Nephron (organoid): Measurements from ENCODE around the gene SULT1C2.

Experiments
- H3K27ac Mint-ChIP-seq, 3 experiments: 2 replicates each; pipeline ENCODE4 v1.8.0; 2020; ENCODE audit warnings: mixed read lengths in 3 of 3, mild to moderate bottlenecking in 2 of 3, moderate library complexity in 1 of 3
- H3K27me3 Mint-ChIP-seq: 2 replicates; pipeline ENCODE4 v1.8.0; 2021; ENCODE audit warnings: low read depth, mild to moderate bottlenecking, moderate library complexity, mixed read lengths
- H3K36me3 Mint-ChIP-seq: 2 replicates; pipeline ENCODE4 v1.8.0; 2020; ENCODE audit warnings: low read depth, mixed read lengths
- H3K4me1 Mint-ChIP-seq: 2 replicates; pipeline ENCODE4 v1.8.0; 2020; ENCODE audit warnings: mixed read lengths
- H3K4me3 Mint-ChIP-seq, 3 experiments: 2 replicates each; pipeline ENCODE4 v1.8.0; 2020; ENCODE audit warnings: mild to moderate bottlenecking in 3 of 3, mixed read lengths in 3 of 3, moderate library complexity in 2 of 3
- H3K9me3 Mint-ChIP-seq: 2 replicates; pipeline ENCODE4 v1.8.0; 2020; ENCODE audit warnings: mixed read lengths
- TF ChIP-seq, protein P1 (sequence below), 3 experiments: fragments of 200-600 bp; sonication (generic); IDR thresholded peaks; one replicate each; pipeline ENCODE4 v1.5.0; 2021; ENCODE audit warnings: antibody characterized with exemption in 3 of 3; ENCODE audit not compliant: unreplicated experiment in 3 of 3

The SULT1C2 gene

DNA sequence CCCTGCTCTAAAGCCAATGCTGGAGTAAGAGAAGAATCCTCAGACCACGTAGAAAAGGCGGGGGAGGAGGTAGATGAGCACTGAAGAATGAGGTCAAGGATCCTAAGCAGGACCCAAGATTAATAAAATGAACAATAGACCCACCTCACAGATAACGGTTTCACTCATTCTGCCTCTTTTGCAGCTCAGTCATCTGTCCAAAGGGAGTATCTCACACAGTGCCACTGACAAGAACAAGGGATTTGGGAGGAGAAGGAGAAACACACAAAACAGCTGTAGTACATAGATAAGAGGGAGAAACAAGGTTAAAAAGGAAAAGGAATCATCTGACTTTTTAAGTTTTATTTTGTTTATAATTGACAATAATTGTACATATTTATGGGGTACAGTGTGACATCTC, 58.1 kb downstream of the SULT1C2 start:
- peaks cover 3% of the 10 kb centered on the region for H3K36me3 Mint-ChIP-seq
- H3K9me3 Mint-ChIP-seq = peaks cover 3% of the 10 kb centered on the region
- H3K27ac Mint-ChIP-seq = no peak overlapping the region
- H3K4me3 Mint-ChIP-seq = no peak overlapping the region
- TF ChIP-seq, protein P1, sequence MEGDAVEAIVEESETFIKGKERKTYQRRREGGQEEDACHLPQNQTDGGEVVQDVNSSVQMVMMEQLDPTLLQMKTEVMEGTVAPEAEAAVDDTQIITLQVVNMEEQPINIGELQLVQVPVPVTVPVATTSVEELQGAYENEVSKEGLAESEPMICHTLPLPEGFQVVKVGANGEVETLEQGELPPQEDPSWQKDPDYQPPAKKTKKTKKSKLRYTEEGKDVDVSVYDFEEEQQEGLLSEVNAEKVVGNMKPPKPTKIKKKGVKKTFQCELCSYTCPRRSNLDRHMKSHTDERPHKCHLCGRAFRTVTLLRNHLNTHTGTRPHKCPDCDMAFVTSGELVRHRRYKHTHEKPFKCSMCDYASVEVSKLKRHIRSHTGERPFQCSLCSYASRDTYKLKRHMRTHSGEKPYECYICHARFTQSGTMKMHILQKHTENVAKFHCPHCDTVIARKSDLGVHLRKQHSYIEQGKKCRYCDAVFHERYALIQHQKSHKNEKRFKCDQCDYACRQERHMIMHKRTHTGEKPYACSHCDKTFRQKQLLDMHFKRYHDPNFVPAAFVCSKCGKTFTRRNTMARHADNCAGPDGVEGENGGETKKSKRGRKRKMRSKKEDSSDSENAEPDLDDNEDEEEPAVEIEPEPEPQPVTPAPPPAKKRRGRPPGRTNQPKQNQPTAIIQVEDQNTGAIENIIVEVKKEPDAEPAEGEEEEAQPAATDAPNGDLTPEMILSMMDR (IDR thresholded peaks at IDR 0.05; ENCODE audit: unreplicated experiment in 3 of 3) = no peak
- no peaks in the 10 kb centered on the region for H3K4me1 Mint-ChIP-seq
- peaks cover 4% of the 10 kb centered on the region for H3K27me3 Mint-ChIP-seq

DNA sequence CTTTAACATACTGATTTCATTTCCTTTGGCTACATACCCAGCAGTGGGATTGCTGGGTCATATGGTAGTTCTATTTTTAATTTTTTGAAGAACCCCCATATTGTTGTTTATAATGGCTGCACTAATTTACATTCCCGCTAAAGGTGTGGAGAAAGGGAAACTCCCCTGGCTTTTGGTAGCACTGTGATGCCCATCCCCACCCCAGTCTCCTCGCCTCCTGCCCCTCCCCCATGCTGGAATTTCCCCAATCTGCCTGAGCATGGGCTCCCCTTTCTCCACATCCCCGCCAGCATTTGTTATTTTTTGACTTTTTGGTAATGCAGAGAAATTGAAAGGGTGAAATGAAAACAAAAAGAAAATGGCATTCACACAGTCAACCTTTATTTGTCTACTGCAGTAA, 59.1 kb downstream of the SULT1C2 start:
- H3K4me1 Mint-ChIP-seq = no peaks in the 10 kb centered on the region
- H3K27me3 Mint-ChIP-seq = peaks cover 4% of the 10 kb centered on the region
- H3K4me3 Mint-ChIP-seq = no peak overlapping the region
- H3K27ac Mint-ChIP-seq = no peak overlapping the region
- H3K36me3 Mint-ChIP-seq = peaks cover 3% of the 10 kb centered on the region
- TF ChIP-seq, protein P1 (IDR thresholded peaks at IDR 0.05; ENCODE audit: unreplicated experiment in 3 of 3) = no peak
- H3K9me3 Mint-ChIP-seq = peaks cover 3% of the 10 kb centered on the region

DNA sequence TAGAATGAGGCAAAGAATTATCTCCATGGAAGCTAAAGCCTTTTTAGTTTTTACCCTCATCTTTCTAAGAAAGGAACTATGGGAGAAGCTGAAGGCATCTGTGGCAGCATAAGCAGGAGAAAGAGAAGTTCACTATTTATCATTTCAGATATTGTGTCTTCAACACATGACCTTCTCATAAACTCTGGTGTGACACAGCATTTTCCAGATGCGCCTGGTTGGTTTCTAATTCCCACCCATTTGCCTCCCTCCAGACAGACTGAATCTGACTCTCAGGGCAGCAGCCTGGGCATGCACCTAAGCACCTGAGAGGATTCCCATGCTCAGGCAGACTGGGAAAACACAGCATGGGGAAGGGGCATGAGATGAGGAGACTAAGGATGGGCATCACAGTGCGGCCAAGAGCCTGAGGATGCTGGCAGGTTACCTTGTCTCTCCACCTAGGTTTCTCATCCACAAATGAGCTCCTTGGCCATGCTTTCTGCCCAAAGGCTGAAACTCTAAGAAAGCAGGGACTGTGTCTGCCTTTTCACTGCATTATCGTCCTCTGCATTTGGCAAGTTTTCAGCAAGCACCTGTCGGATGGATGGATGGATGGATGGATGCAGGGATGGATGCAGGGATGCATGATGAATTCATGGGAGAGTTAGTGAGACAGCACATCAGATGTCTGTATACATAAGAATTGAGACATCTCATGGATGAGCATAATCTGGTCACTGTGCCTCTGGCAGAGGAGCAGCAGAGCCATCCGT, 60.3 kb downstream of the SULT1C2 start:
- H3K27ac Mint-ChIP-seq = no peak overlapping the region

DNA sequence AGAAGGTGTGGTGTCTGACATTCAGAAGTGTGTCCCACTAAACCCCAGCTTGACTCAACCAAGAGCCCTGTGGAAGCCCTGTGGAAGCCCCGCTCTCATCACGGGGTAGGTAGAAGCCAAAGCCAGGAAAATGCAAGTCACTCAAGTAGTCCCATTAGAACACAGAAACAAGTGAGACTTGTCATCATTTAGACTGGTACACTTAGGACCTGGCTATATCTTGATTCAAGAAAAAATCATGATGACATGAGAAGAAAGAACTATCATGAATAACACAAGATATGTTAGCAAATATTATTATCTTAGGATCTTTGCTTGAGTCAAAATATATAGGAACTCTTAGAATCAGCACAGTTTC, 60.9 kb downstream of the SULT1C2 start:
- no peak overlapping the region for H3K4me3 Mint-ChIP-seq
- TF ChIP-seq, protein P1 (IDR thresholded peaks at IDR 0.05; ENCODE audit: unreplicated experiment in 3 of 3) = no peak
- peaks cover 4% of the 10 kb centered on the region for H3K27me3 Mint-ChIP-seq
- H3K27ac Mint-ChIP-seq = no peak overlapping the region
- no peaks in the 10 kb centered on the region for H3K36me3 Mint-ChIP-seq
- no peaks in the 10 kb centered on the region for H3K4me1 Mint-ChIP-seq
- no peaks in the 10 kb centered on the region for H3K9me3 Mint-ChIP-seq

More for the DNA sequence above, 60.3 kb downstream of the SULT1C2 start:
- no peaks in the 10 kb centered on the region for H3K4me1 Mint-ChIP-seq
- peaks cover under 1% of the 10 kb centered on the region for H3K9me3 Mint-ChIP-seq
- H3K27me3 Mint-ChIP-seq = peaks cover 4% of the 10 kb centered on the region
- H3K36me3 Mint-ChIP-seq = peaks cover under 1% of the 10 kb centered on the region
- no peak overlapping the region for H3K4me3 Mint-ChIP-seq
- TF ChIP-seq, protein P1 (IDR thresholded peaks at IDR 0.05; ENCODE audit: unreplicated experiment in 3 of 3) = no peak

DNA sequence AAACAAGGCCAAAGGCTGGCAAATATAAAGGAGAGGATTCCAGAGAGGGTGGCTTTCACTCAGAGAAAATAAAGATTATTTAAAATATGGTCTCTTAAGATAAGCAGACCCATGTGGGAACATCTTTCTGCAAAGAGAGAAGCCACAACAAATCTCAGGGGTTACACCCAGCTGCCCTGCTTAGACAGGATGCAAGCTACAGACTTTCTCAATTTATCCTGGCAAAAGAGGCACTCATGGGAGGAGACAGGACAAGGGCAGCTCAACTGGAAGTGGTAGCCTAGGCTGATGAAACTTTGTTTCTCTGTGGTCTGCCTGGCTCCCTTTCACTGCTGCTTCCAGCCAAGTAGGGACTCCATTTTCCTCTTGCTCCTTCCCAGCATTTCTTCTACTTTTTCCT, 63.2 kb downstream of the SULT1C2 start:
- H3K9me3 Mint-ChIP-seq = no peaks in the 10 kb centered on the region
- H3K27ac Mint-ChIP-seq = no peak overlapping the region
- H3K4me1 Mint-ChIP-seq = no peaks in the 10 kb centered on the region
- H3K36me3 Mint-ChIP-seq = no peaks in the 10 kb centered on the region
- TF ChIP-seq, protein P1 (IDR thresholded peaks at IDR 0.05; ENCODE audit: unreplicated experiment in 3 of 3) = no peak
- H3K27me3 Mint-ChIP-seq = peaks cover 4% of the 10 kb centered on the region
- H3K4me3 Mint-ChIP-seq = no peak overlapping the region

DNA sequence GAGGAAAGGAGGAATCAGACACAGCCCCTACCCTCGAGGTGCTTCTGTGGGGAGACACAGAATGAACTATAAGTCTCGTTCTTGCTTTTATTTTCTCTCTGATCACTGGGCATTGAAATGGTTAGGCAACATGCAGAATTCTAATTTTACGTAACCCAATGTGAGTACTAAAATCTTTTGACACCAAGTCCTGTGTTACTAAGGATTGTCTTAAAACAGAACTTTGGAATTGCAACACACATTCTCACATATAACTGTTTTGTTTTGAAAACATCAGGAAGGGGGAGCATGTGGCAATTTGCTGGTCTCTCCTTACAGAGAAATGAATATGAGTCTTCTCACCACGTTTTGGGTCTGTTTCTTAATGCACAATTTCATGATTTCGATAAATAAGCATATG, 65.4 kb downstream of the SULT1C2 start:
- Mint-ChIP-seq H3K4me3 (no peak overlapping the region), H3K27me3 (peaks cover 8% of the 10 kb centered on the region), H3K27ac (no peak overlapping the region), H3K4me1 (no peaks in the 10 kb centered on the region), H3K36me3 (no peaks in the 10 kb centered on the region), H3K9me3 (peaks cover under 1% of the 10 kb centered on the region)
- TF ChIP-seq, protein P1 (IDR thresholded peaks at IDR 0.05; ENCODE audit: unreplicated experiment in 3 of 3) = no peak
